Activated CD8-positive, alpha-beta T cell treated with anti-CD3 and anti-CD28 coated beads for 36 hours (primary cell): ENCODE measurements around the gene TENT4B. TPM values are rescaled to one million over a fixed set of nuclear protein-coding genes. Genes with fewer than 3 reads are reported as not detected.
A peak's percentile ranks its signal among the peaks of the same experiment; 100 is the strongest.

Experiments used
- ATAC-seq: fragments of 200-7000 bp; cut with Tn5 transposase; one replicate; pipeline ENCODE4 v1.10.0; 2021; ENCODE audit warnings: mild to moderate bottlenecking, moderate library complexity
- CTCF ChIA-PET: fragments of 350-600 bp; sonication (Branson Sonifier 250); formaldehyde crosslinking; loops from one replicate; lab custom pipeline; 2021; ENCODE audit warnings: antibody characterized with exemption; lab: Charles Lee
- POLR2A ChIA-PET: fragments of 350-600 bp; sonication (Branson Sonifier 250); formaldehyde crosslinking; loops from one replicate; lab custom pipeline; 2021; ENCODE audit warnings: antibody characterized with exemption; lab: Charles Lee
- DNase-seq: peaks from one replicate; pipeline ENCODE4 v3.0.0-alpha.2; 2020
- H3K27ac Mint-ChIP-seq: one replicate; pipeline ENCODE4 v1.8.0; 2021; ENCODE audit warnings: mild to moderate bottlenecking, mixed read lengths
- H3K27me3 Mint-ChIP-seq: one replicate; pipeline ENCODE4 v1.8.0; 2021; ENCODE audit warnings: mixed read lengths
- H3K36me3 Mint-ChIP-seq: one replicate; pipeline ENCODE4 v1.8.0; 2021; ENCODE audit warnings: low read depth, mixed read lengths
- H3K4me1 Mint-ChIP-seq: one replicate; pipeline ENCODE4 v1.8.0; 2021; ENCODE audit warnings: low read depth, mixed read lengths
- H3K4me3 Mint-ChIP-seq: one replicate; pipeline ENCODE4 v1.8.0; 2021; ENCODE audit warnings: mild to moderate bottlenecking, moderate library complexity, mixed read lengths
- H3K9me3 Mint-ChIP-seq: one replicate; pipeline ENCODE4 v1.8.0; 2021; ENCODE audit warnings: mixed read lengths
- CTCF ChIP-seq: fragments of 200-600 bp; IDR thresholded peaks from one replicate; pipeline ENCODE4 v1.8.0; 2022; ENCODE audit warnings: antibody characterized with exemption, mild to moderate bottlenecking
- intact Hi-C: fragments of 100-400 bp; cut with micrococcal nuclease; formaldehyde crosslinking; loops from one replicate; pipeline ENCODE4 v1.10.0; 2022
- total RNA-seq, 2 experiments: library from RNA; stranded (reverse); gene quantifications; one replicate each; pipeline ENCODE4 v1.2.3, GENCODE V29; 2021

Gene TENT4B
- total RNA-seq, 2 experiments from 2014 or later, result 19.0 to 19.2 TPM

GRCh38 chr16:50265716-50266336 is 112.7 kb downstream of the TENT4B start:
- DNase-seq (no peak), ATAC-seq (peak; percentile 3)
- H3K9me3 Mint-ChIP-seq, result peaks cover 2% of the 10 kb centered on the region
- peaks cover 20% of the 10 kb centered on the region for H3K36me3 Mint-ChIP-seq
- H3K27me3 Mint-ChIP-seq, result no peaks in the 10 kb centered on the region
- no peak for TF ChIP-seq CTCF
- H3K4me3 Mint-ChIP-seq, result peak overlapping the region; percentile 84
- CTCF ChIA-PET, result interaction anchor here (0.8 to 1.6 kb wide), 4 partner anchors 9 to 104 kb away, joined by 3 to 15 read pairs (median 6); no protein-coding TSS in a partner anchor
- POLR2A ChIA-PET, result interaction anchor here (0.8 to 16.4 kb wide), 8 partner anchors 16 to 198 kb away, joined by 3 to 215 read pairs (median 4); no protein-coding TSS in a partner anchor
- peaks cover 63% of the 10 kb centered on the region for H3K4me1 Mint-ChIP-seq
- peak overlapping the region; percentile 95 for H3K27ac Mint-ChIP-seq
- intact Hi-C loops, result no loop called here

GRCh38 chr16:50266337-50267091 is 113.4 kb downstream of the TENT4B start, which contains the start of gene ADCY7:
TSS of gene ADCY7 (plus strand) at chr16:50266551. CDS start at chr16:50288180, 21,629 bp downstream.
- peak; percentile 91 for DNase-seq
- ATAC-seq, result peak; percentile 79
- Mint-ChIP-seq H3K27me3 (no peaks in the 10 kb centered on the region), H3K27ac (peak within 1 kb of the TSS; percentile 95), H3K36me3 (peaks cover 22% of the 10 kb centered on the region), H3K4me3 (peak within 1 kb of the TSS; percentile 84), H3K4me1 (peaks cover 70% of the 10 kb centered on the region), H3K9me3 (peaks cover 2% of the 10 kb centered on the region)
- intact Hi-C loops, result no loop called here
- ChIA-PET CTCF (interaction anchor here (0.8 to 1.6 kb wide), 4 partner anchors 8 to 105 kb away, joined by 3 to 15 read pairs (median 6); no protein-coding TSS in a partner anchor), POLR2A (interaction anchor here (0.6 to 16.4 kb wide), 10 partner anchors 8 to 198 kb away, joined by 3 to 215 read pairs (median 4); no protein-coding TSS in a partner anchor)
- no peak for TF ChIP-seq CTCF

GRCh38 chr16:50267151-50267631 is 114.1 kb downstream of the TENT4B start:
- peaks cover 74% of the 10 kb centered on the region for H3K4me1 Mint-ChIP-seq
- ATAC-seq, result no peak
- peak overlapping the region; percentile 95 for H3K27ac Mint-ChIP-seq
- ChIA-PET POLR2A (interaction anchor here (0.6 to 16.4 kb wide), 7 partner anchors 9 to 87 kb away, joined by 3 to 215 read pairs (median 4); no protein-coding TSS in a partner anchor), CTCF (no interaction called here)
- intact Hi-C loops, result no loop called here
- no peaks in the 10 kb centered on the region for H3K27me3 Mint-ChIP-seq
- H3K4me3 Mint-ChIP-seq, result peak overlapping the region; percentile 84
- H3K9me3 Mint-ChIP-seq, result peaks cover 2% of the 10 kb centered on the region
- no peak for TF ChIP-seq CTCF
- no peak for DNase-seq
- H3K36me3 Mint-ChIP-seq, result peaks cover 22% of the 10 kb centered on the region

GRCh38 chr16:50267651-50268050 is 114.5 kb downstream of the TENT4B start:
- Mint-ChIP-seq H3K4me3 (peak overlapping the region; percentile 84), H3K9me3 (peaks cover 2% of the 10 kb centered on the region), H3K36me3 (peaks cover 22% of the 10 kb centered on the region), H3K27ac (peak overlapping the region; percentile 95), H3K27me3 (no peaks in the 10 kb centered on the region), H3K4me1 (peaks cover 79% of the 10 kb centered on the region)
- ChIA-PET CTCF (interaction anchor here (1.4 kb wide), 1 partner anchor 14 kb away, joined by 4 read pairs; no protein-coding TSS in a partner anchor), POLR2A (interaction anchor here (0.8 to 16.4 kb wide), 4 partner anchors 9 to 72 kb away, joined by 3 to 215 read pairs (median 4); no protein-coding TSS in a partner anchor)
- peak; percentile 12 for ATAC-seq
- intact Hi-C loops, result no loop called here
- no peak for TF ChIP-seq CTCF
- peak; percentile 43 for DNase-seq
